ENCODE results near the gene ZDHHC11.
"Not testable (repeated sequence)": the region's sequence is repeated elsewhere in the genome, so short reads cannot be mapped to it uniquely, and the experiment has no call there.

The ZDHHC11 gene

GRCh38 chr5:878677-879076 is 27.9 kb upstream of the ZDHHC11 start:
- FAIRE-seq, result not testable (repeated sequence)

GRCh38 chr5:878125-878524 is 27.3 kb upstream of the ZDHHC11 start:
- FAIRE-seq, result no peak

GRCh38 chr5:876398-877365 is 25.9 kb upstream of the ZDHHC11 start:
- no peak for FAIRE-seq

GRCh38 chr5:875931-876330 is 25.1 kb upstream of the ZDHHC11 start:
- no peak for FAIRE-seq

- no peak for FAIRE-seq
Measured at GRCh38 chr5:873328-873727, 22.5 kb upstream of the ZDHHC11 start.

GRCh38 chr5:872301-872700 is 21.5 kb upstream of the ZDHHC11 start:
- no peak for FAIRE-seq

GRCh38 chr5:871596-872298 is 21.0 kb upstream of the ZDHHC11 start:
- no peak for FAIRE-seq

GRCh38 chr5:870956-871355 is 20.2 kb upstream of the ZDHHC11 start:
- FAIRE-seq, result no peak

- FAIRE-seq, result no peak
Measured at GRCh38 chr5:868428-869135, 17.8 kb upstream of the ZDHHC11 start.

- no peak for FAIRE-seq
Measured at GRCh38 chr5:867300-867870, 16.6 kb upstream of the ZDHHC11 start.

- FAIRE-seq, result no peak
Measured at GRCh38 chr5:865771-866170, 15.0 kb upstream of the ZDHHC11 start.

GRCh38 chr5:865168-865521 is 14.4 kb upstream of the ZDHHC11 start:
- no peak for FAIRE-seq

GRCh38 chr5:864492-865167 is 13.8 kb upstream of the ZDHHC11 start:
- FAIRE-seq, result no peak

- no peak for FAIRE-seq
Measured at GRCh38 chr5:863244-863805, 12.5 kb upstream of the ZDHHC11 start.

- no peak for FAIRE-seq
Measured at GRCh38 chr5:862367-863243, 11.8 kb upstream of the ZDHHC11 start.

- no peak for FAIRE-seq
Measured at GRCh38 chr5:861442-862366, 10.9 kb upstream of the ZDHHC11 start.

- FAIRE-seq, result no peak
Measured at GRCh38 chr5:860506-861150, 9.8 kb upstream of the ZDHHC11 start.

GRCh38 chr5:859798-860296 is 9.1 kb upstream of the ZDHHC11 start:
- no peak for FAIRE-seq

- FAIRE-seq, result no peak
Measured at GRCh38 chr5:859391-859790, 8.6 kb upstream of the ZDHHC11 start.
